8988T (cell line): ENCODE measurements around the gene USP28.

Experiments used
- DNase-seq: peaks from one replicate; pipeline ENCODE4 v3.0.0; 2011

USP28 gene

DNA sequence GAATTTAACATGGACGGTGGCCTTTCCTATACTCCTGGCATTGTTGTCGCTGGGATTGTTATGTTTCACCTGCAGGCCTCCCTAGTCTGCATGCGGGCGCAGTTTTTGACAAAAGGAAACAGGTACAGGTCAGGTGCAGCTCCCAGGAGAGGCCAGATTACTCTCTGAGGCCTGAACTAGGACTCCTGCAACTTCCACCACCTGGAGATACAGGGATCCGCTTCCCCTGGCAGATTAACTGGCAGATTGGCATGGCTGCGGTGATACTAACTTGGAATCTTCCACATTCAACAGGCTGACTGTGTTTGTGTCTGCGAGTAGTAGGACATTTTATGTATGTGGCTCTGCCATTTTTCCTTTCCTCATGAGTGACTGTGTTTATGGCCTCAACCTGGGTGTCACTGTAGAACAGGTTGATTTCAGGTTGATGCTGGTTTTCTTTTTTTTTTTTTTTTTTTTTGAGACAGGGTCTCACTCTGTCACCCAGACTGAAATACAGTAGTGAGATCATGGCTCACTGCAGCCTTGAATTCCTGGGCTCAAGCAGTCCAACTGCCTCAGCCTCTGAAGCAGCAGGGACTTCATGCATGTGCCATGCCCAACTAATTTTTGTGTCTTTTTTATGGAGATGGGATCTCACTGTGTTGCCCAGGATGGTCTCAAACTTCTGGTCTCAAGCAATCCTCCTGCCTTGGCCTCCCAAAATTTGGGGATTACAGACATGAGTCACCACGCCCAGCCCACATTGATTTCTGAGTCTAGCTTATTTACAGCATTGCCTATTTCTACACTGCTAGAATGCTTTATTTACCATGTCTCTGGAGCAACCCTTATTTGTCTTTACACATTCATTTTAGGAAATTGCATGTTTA, 1.7 kb upstream of the USP28 start:
- DNase-seq = no peak

DNA sequence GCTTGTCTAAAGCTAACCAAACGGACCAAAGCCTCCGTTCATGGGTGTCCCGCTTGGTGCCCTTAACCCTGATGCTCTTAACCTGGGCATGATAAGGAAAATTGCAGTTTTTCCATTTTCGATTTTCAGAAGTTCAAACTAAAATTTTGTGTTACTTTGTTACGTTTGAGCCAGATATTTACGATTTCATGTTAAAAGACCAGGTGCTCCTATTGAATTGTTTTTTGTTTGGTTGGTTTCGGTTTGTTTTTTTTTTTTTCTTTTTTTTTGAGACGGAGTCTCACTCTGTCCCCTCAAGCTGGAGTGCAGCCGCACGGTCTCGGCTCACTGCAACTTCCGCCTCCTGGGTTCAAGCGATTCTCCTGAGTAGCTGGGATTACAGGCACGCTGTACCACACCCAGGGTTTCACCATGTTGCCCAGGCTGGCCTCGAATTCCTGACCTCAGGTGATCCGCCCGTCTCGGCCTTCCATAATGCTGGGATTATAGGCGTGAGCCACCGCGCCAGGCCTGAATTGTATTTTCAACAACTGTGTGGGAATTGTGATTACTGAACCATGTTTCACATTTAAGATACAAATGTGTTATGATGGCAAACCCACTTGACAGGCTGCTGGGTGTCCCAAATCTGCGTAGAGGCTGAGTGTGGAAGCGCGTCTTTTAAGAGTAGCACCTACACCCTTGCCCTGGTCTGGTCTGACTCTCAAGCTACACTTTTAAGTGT, 864 bp upstream of the USP28 start:
- no peak for DNase-seq

DNA sequence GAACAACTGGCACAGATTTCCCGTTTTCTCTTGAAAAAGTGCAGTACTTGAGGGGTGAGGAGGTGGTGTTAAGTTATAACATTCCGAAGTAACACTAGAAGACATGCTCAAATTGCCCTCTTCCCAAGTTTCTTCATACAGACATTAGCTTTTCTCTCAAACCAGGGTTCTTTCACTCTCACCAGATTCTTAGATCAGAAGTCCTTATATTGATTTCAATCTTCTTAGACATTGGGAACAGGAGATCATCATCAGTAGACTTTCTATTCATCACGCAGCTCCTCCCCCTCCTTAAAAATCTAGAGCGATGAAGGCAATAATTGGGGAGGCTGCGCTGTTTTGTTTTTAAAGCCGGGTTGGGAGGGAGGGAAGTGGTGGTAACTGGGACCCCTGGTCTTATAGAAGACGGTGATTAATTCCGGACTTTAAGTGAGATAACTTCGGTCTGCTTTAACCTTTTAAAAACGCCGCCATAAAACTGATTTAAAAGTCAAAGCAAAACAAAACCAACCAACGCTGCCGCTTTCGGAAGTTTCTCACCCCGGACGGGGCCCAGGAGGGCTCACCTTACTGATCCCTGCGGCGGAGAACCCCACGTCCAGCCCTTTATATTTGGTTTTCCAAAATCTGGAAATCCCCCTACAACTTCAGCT, 665 bp downstream of the USP28 start:
- no peak for DNase-seq

DNA sequence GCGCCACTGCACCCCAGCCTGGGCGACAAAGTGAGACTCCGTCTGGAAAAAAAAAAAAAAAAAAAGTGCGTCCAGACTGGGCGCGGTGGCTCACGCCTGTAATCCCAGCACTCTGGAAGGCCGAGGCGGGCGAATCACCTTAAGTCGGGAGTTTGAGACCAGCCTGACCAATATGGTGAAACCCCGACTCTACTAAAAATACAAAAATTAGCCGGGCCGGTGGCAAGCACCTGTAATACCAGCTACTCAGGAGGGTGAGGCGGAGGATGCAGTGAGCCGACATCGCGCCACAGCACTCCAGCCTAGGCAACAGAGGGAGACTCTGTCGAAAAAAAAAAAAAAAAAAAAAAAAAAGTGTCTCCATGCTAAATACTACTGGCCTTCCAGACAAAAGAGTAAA, 1.3 kb downstream of the USP28 start:
- no peak for DNase-seq

DNA sequence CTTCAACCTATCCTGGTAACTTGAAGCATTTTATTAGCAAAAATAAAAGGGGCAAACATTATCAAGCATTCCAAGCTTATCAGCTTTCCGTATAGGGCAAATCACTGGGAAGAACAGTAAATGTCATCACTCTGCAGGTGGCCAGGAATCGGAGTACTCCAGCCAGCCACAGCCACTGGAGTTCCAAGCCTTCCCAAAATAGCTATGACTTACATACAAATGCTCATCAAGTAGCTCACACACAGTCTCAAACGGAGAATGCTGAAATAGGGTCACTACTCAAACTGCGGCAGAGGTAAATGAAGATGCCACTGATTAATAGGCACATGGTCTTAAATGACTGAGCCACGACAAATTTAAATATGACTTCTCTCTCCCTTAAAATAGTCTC, 2.1 kb downstream of the USP28 start:
- DNase-seq = no peak

DNA sequence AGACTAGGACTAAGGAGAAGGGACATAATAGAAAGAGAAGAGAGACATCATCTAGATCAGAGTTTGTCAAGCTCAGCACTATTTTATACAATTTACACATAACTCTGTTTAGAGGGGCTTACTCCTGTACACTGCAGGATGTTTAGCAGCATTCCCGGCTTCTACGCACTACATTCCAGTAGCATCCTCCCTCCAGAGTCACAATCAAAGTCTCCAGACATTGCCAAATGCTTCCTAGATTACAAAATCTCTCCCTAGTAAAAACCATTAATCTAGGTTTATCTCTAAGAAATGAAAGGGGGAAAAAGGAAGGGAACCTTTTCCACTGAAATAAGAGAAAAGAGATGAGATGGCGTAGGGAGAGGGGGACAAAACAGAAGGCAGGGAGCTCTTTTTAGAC, 4.0 kb downstream of the USP28 start:
- no peak for DNase-seq

DNA sequence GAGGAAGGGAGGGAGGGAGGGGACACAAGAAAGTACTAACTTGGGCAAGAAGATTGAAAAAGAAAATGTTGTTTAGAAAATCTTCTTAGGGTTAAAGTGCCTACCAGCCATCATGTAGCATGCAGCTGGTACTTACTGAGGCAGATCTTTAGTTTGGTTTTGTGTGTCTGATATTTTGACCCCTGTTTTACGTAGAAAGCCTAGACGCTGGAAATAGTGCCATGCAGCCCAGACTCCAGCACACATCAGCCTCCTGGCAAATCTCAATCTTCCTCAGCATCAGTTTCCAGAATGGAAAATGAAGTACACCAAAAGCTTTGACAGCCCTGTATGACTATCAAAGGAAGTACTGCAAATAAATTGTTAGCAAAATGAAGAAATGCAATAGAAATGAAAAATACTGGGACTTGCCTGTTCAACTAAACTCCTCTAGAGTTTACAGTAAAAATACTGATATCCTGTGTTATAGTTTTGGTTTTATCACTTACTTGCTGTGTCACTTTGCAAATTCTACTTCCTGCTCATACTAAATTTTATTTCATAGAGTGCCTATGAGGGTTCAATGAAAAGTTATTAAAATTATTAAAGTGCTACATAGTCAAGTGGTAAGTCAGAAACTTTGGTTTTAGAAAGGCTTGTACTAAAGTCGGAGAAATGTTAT, 7.4 kb downstream of the USP28 start:
- DNase-seq = no peak

DNA sequence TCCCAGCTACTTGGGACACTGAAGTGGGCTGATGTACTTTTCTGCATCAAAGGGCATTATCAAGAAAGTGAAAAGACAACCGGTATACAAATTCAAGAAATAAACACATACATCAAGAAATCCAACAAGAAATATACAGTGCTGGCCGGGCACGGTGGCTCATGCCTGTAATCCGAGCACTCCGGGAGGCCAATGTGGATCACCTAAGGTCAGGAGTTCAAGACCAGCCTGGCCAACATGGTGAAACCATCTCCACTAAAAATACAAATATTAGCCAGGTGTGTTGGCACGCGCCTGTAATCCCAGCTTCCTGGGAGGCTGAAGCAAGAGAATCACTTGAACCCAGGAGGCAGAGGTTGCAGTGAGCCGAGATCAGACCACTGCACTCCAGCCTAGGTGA, 9.5 kb downstream of the USP28 start:
- DNase-seq = no peak

DNA sequence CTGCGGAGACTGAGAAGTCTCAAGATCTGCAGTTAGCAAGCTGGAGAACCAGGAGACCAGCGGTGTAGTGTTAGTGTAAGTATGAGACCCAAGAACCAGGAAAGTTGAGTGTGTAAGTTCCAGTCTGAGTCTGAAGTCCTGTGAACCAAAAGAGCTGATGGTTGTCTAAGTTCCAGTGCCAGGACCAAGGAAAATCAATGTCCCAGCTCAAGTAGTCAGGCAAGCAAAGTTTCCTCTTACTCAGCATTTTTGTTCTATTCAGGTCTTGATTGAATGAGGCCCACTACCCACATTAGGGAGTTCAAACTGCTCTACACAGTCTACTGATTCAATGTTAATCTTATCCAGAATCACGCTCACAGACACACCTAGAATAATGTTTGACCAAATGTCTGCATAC, 11.0 kb downstream of the USP28 start:
- no peak for DNase-seq

DNA sequence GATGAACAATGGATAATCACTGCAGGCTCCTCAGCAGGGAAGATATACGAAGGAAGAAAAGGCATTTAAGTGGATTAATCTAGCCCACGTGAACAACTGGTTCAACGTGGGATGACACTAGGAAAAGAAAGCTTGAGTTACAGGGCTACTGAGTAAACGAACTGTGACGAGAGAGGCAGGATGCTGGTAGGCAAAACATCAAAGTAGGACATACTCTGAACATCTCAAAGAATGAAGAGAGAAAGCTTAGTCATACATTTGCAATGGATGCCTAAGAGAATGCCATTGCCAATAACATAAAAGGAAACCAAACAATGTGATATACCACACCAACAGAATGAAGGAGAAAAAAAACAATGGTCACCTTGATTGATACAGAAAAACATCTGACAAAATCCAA, 12.9 kb downstream of the USP28 start:
- peak; percentile 37 for DNase-seq

DNA sequence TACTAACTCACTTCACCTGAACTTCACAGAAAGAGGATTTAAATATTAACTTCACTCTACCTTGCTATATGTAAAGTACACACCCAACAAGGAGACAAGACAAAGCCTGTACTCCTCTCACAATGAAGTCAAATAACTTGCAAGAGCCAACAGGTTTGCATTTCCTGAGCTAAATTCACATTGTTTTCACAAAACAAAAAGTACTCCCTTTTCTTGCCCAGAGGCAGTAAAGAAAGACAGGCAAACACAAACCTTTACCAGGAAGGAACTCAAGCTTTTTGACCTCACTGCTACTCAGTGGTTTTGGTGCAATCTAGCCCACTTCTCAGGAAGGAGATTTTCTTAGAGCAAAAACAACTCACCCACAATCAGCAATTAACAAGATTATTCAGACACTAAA, 15.7 kb downstream of the USP28 start:
- DNase-seq = no peak

DNA sequence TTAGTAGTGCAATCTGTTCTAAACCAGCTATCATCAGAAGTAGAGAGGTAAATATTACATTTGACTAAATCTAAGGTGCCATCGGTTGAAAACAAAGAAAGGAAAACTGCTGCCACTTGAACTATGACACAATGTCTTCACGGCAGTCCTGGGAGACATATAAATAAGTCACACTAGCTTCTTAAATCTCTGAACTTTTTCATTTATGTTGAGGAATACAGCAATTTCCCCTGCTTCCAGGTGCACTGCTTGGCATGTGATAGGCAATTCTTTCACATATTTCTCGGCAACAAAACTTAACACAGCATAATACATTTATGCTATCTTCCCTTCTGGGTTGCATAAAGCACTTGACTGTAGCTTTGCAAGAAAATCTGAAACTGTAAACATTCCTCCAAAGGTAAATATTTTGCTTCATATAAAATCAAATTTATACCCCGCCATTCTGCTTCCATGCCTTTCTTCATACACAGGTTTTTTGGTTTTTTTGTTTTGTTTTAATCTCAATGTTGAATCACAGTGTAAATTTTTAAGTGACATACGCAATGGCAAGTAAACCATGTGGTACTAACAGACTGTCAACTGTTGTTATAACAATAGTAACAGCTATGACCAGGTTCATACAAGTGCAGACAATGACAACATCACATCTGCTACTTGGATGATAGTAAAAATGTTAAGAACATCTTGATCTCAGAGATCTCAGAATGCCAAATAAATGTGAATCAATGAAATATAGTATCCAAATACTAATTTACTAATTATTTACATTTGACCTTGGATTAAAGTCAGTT, 18.2 kb downstream of the USP28 start:
- no peak for DNase-seq

DNA sequence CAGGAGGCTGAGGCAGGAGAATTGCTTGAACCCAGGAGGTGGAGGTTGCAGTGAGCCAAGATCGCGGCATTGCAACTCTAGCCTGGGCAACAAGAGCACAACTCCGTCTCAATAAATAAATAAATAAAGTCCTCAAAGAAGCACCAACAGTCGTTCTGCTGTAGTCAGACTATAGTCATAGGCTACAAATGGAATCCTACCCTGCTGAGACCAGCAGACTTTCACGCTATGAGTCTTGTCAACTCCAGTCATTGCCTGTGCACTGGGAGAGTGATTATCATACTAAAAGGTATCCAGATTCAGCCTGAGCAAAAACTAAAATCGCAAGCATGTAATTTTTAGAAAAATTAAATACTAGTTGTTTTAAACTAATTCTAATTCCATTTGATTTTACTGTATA, 19.6 kb downstream of the USP28 start:
- no peak for DNase-seq

DNA sequence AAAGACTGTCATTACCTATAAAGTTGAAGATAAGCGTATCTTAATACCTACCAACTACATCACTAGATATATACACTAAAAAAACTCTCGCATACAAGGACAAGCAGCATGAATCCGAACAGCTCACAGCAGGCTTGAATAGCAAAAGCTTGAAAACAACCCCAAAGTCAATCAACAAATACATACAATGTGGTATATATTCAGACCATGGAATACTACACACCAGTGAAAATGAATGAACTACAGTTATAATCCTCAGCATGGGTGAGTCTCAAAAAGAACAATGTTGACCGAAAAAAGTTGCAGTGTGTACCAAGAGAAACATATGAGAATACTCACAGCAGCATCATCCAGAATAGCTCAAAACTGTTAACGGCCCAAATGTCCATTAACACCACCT, 25.2 kb downstream of the USP28 start:
- DNase-seq = no peak

DNA sequence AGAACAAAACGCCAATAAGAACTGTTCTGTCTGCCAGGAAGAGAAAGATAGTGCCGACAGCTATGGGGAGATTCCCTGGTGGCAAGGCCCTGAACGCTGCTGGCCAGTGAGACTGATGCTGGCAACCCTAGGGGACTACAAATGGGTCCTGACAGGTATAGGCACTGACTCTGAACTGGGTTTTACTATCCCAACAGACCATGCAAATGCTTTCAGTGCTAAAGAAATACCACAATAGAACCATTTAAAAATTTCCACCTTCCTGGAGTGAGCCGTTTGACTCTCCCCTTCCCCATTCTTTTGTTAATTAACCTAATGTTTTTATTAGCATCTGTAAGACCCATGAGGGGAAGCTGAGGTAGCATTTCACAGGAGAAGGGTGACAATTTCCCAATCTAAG, 25.7 kb downstream of the USP28 start:
- no peak for DNase-seq

DNA sequence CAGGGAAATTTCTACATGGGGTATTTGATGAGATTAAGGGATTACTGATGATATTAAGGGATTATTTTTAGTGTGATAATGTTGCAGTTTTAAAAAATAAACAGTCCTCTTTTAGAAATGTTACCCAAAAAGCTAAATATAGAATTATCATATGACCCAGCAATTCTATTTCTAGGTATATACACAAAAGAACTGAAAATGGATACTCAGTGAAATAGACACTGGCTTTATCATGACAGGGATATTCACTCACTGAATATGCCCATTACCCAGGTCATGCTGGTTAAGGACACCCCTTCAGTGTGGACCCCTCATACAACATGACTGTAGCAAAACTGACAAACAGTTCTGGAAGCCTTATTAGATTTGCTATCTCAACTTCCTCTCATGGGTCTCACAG, 27.8 kb downstream of the USP28 start:
- no peak for DNase-seq

DNA sequence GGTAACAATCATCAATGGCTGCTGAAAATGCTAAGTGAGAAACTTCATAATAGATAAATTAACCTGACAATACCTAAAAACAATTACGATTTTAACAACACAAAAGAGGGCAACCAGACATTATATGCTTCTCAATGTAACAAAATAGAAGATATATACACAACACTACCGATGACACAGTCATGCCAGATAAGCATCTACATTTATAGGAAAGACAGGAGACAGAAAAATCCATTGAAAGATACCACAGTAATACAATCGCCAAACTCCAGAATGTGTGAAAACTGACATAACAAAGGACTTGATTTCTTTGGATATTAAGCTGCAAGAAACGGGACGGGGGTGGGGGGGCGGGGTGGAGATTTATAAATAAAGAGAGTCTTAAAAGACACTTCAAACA, 28.3 kb downstream of the USP28 start:
- DNase-seq = no peak

DNA sequence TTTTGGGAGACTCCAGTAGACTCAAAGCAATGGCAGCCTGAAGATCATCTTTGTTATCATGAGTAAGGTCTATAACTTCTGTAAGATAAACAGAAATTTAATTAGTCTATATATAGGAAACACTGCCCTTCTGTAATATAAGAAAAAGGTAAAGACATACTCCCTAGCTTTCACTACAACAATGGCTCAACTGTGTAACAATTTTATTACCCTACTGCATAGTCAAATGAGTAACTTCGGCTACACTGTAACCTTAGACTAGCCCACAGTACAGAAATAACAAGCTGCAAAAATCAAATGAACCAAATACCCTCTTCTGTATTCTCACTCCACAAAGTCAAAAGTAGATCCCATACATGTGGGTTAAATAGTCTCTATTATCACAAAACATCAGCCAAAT, 33.7 kb downstream of the USP28 start:
- no peak for DNase-seq

DNA sequence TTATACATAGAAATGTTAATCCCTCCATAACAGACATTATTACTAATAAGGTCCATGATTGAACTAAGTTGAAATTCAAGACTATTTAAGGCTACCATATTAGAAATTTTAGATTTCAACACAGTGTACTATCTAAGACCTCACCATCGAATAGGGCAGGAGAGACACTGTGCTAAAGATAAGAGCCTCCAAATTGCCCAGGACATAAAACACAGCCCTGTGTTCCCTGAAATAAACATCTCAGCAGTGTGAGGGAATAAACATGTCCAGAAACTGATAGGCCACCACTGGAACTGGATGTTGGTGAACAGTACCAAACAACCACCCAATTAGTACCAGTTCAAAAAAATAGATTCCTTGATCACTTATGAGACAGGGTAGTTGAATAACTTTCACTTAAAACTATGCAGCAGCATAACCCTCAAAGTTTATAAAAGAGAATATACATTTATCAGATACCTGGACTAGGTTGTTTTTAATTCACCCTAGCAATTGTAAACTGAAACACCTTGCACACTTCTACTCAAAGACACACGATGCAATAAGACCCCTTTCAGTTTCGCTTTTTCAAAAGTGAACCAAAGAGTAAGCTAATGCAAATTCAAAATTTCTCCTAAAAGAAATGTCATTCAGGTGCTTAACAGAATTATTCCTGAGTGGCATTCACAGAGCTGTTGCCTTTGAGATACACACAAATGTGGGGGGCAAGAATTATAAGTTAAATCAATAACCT, 34.3 kb downstream of the USP28 start:
- no peak for DNase-seq

DNA sequence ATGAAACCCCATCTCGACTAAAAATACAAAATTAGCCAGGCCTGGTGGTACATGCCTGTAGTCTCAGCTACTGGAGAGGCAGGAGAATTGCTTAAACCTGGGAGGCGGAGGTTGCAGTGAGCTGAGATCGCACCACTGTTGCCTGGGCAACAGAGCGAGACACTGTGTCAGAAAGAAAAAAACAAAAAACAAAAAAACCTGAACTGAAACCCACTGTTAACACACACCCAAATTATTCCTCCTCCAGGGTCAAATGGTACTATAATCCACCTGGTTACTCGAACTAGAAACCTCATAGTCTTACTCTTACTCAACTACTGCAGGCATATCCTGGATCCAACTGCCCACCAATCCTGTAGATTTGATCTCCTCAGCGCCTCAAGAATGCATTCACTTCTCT, 35.5 kb downstream of the USP28 start:
- DNase-seq = no peak

DNA sequence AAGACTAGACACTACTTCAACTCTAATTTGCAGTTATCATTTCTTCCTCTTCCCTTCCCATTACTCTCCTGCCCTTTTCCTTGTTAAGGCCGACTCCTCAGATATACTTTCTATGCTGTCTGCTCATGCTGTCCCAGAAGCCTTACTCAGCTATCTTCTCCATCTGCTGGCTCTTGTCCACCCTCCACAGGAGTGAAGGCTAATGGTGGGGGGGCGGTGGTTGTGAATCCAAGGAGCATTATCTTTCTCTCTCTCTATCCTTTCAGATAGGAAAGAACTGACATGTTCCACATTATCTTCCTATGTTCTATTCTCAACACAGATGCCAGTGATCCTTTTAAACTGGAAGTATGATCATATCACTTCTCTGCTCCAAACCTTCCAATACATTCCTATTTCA, 37.4 kb downstream of the USP28 start:
- DNase-seq = no peak

DNA sequence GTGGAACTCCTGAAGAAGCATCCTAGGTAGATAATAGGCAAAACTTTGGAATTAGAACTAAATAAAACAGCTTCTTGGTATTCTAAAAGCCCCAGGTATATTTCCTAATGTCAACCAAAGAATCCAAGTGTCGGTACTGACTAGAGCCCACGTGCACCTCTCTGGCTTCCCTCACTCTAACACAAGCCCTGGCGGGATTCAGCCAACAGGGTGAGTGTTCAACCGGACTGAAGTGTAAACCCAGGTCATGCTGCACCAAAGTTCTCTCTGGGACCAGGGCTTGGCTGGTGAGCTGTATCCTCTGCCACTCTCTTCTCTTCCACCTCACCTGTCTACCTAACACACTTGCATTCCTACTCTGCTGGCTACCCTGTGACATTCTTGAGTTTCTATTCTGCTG, 40.1 kb downstream of the USP28 start:
- no peak for DNase-seq
